MCF 10A (cell line): ENCODE data around the gene AP5B1. TPM values are rescaled to one million over a fixed set of nuclear protein-coding genes. Genes with fewer than 3 reads are reported as not detected.
A peak's percentile ranks its signal among the peaks of the same experiment; 100 is the strongest.

ENCODE experiments used
- BruUV-seq: library from RNA; stranded (reverse); fragments of 400-500 nt; replicated peaks from 2 replicates; lab custom pipeline; 2021; lab: Mats Ljungman, UMichigan
- CTCF ChIA-PET: fragments of 300-600 bp; sonication (Branson Sonifier 250); formaldehyde crosslinking; extraction: SDS; loops from one replicate; lab custom pipeline; 2021; ENCODE audit warnings: antibody characterized with exemption, inconsistent platforms; lab: Yijun Ruan, JAX
- POLR2A ChIA-PET: fragments of 300-600, 350-650 bp; sonication (Branson Sonifier 250); formaldehyde crosslinking; extraction: SDS; loops from one replicate; lab custom pipeline; 2020; ENCODE audit warnings: antibody characterized with exemption, inconsistent platforms; lab: Yijun Ruan, JAX
- DNase-seq: peaks from one replicate; pipeline ENCODE4 v3.0.0-alpha.2; 2018; ENCODE audit not compliant: unreplicated experiment
- H3K27ac Mint-ChIP-seq: one replicate; pipeline ENCODE4 v1.8.0; 2022; ENCODE audit warnings: mild to moderate bottlenecking, low read depth, mixed read lengths; ENCODE audit not compliant: unreplicated experiment
- H3K27me3 Mint-ChIP-seq: one replicate; pipeline ENCODE4 v1.8.0; 2022; ENCODE audit warnings: mixed read lengths; ENCODE audit not compliant: insufficient read depth, unreplicated experiment
- H3K36me3 Mint-ChIP-seq: one replicate; pipeline ENCODE4 v1.8.0; 2022; ENCODE audit warnings: mild to moderate bottlenecking, moderate library complexity, mixed read lengths; ENCODE audit not compliant: insufficient read depth, unreplicated experiment
- H3K4me1 Mint-ChIP-seq: one replicate; pipeline ENCODE4 v1.8.0; 2022; ENCODE audit warnings: mixed read lengths; ENCODE audit not compliant: insufficient read depth, unreplicated experiment
- H3K4me3 Mint-ChIP-seq: one replicate; pipeline ENCODE4 v1.8.0; 2022; ENCODE audit warnings: mild to moderate bottlenecking, moderate library complexity, mixed read lengths; ENCODE audit not compliant: unreplicated experiment
- H3K9me3 Mint-ChIP-seq: one replicate; pipeline ENCODE4 v1.8.0; 2022; ENCODE audit warnings: mixed read lengths; ENCODE audit not compliant: unreplicated experiment
- intact Hi-C: fragments of 100-400 bp; cut with micrococcal nuclease; formaldehyde crosslinking; loops from 2 replicates; pipeline ENCODE4 v1.14.1; 2022
- total RNA-seq: library from RNA; stranded (reverse); gene quantifications from 2 replicates; pipeline ENCODE4 v1.2.3, GENCODE V29; 2022
- TF ChIP-seq, protein P1 (sequence below): fragments of 200-600 bp; IDR thresholded peaks from one replicate; pipeline ENCODE4 v1.8.0; 2022; ENCODE audit warnings: antibody characterized with exemption, mild to moderate bottlenecking; ENCODE audit not compliant: unreplicated experiment

Gene AP5B1
- total RNA-seq, 1 experiment from 2014 or later, result 12.9 TPM

DNA sequence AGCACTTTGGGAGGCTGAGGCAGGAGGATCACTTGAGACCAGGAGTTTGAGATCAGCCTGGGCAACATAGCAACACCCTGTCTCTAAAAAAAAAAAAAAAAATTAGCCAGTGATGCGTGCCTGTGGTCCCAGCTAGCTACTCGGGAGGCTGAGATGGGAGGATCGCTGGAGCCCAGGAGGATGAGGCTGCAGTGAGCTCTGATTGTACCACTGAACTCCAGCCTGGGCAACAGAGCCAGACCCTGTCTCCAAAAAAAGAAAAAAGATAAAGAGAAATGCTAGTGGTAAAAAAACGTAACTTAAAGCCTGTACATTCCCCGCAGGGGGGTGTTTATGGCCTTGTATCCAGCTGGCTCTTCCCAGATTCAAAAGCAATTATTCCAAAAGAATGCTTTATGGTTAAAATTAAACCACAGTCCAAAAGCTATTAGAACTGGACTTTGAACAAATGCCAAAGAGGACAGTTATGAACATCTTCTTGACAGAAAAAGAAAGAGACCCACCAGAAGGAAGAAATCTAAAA lies 36.6 kb upstream of the AP5B1 start:
- no peak for DNase-seq
- TF ChIP-seq, protein P1, sequence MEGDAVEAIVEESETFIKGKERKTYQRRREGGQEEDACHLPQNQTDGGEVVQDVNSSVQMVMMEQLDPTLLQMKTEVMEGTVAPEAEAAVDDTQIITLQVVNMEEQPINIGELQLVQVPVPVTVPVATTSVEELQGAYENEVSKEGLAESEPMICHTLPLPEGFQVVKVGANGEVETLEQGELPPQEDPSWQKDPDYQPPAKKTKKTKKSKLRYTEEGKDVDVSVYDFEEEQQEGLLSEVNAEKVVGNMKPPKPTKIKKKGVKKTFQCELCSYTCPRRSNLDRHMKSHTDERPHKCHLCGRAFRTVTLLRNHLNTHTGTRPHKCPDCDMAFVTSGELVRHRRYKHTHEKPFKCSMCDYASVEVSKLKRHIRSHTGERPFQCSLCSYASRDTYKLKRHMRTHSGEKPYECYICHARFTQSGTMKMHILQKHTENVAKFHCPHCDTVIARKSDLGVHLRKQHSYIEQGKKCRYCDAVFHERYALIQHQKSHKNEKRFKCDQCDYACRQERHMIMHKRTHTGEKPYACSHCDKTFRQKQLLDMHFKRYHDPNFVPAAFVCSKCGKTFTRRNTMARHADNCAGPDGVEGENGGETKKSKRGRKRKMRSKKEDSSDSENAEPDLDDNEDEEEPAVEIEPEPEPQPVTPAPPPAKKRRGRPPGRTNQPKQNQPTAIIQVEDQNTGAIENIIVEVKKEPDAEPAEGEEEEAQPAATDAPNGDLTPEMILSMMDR, result no peak
- no peaks in the 10 kb centered on the region for H3K27me3 Mint-ChIP-seq
- intact Hi-C loops, result no loop called here
- H3K4me3 Mint-ChIP-seq, result peak overlapping the region; percentile 80
- peaks cover 4% of the 10 kb centered on the region for H3K4me1 Mint-ChIP-seq
- CTCF ChIA-PET, result interaction anchor here (0.6 to 5.4 kb wide), 21 partner anchors 10 to 364 kb away, joined by 3 to 98 read pairs (median 5); partner anchors contain the start of genes AP5B1, KAT5 and RNASEH2C
- no peaks in the 10 kb centered on the region for H3K36me3 Mint-ChIP-seq
- H3K9me3 Mint-ChIP-seq, result no peaks in the 10 kb centered on the region
- peak overlapping the region; percentile 78 for H3K27ac Mint-ChIP-seq
- TSS peak; percentile 73 for BruUV-seq
- POLR2A ChIA-PET, result interaction anchor here (0.6 to 4.3 kb wide), 20 partner anchors 13 to 258 kb away, joined by 3 to 42 read pairs (median 4); partner anchors contain the start of genes AP5B1, EHBP1L1, KAT5 and PCNX3

DNA sequence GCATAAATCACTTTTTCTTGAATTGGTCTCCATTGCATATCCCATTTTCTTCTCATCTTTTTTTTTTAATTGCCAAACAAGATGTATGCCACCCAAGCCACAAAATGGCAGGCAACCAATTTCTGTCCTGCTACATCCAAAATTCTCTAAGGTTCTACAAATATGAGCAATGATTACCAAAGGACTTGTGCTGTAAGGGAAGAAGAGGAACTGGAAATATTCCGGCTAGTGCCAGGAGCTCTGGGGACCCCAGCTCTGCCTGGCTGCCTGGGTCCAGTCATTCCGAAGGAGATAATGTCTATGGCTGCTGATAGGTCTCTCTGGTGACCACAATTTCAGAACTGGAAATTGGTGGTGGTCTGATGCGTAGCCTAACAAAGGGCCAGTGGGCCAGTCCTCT lies 35.9 kb upstream of the AP5B1 start:
- Mint-ChIP-seq H3K27me3 (no peaks in the 10 kb centered on the region), H3K4me1 (peaks cover 4% of the 10 kb centered on the region), H3K36me3 (no peaks in the 10 kb centered on the region), H3K27ac (peak overlapping the region; percentile 78), H3K4me3 (peak overlapping the region; percentile 80), H3K9me3 (no peaks in the 10 kb centered on the region)
- CTCF ChIA-PET, result interaction anchor here (0.6 to 5.4 kb wide), 13 partner anchors 9 to 404 kb away, joined by 3 to 98 read pairs (median 9); partner anchors contain the start of genes AP5B1, KAT5 and RNASEH2C
- intact Hi-C loops, result no loop called here
- no TSS peak for BruUV-seq
- POLR2A ChIA-PET, result interaction anchor here (1.3 to 4.3 kb wide), 9 partner anchors 12 to 241 kb away, joined by 3 to 42 read pairs (median 11); partner anchors contain the start of genes AP5B1, EHBP1L1, KAT5 and PCNX3
- no peak for DNase-seq
- TF ChIP-seq, protein P1, result no peak

DNA sequence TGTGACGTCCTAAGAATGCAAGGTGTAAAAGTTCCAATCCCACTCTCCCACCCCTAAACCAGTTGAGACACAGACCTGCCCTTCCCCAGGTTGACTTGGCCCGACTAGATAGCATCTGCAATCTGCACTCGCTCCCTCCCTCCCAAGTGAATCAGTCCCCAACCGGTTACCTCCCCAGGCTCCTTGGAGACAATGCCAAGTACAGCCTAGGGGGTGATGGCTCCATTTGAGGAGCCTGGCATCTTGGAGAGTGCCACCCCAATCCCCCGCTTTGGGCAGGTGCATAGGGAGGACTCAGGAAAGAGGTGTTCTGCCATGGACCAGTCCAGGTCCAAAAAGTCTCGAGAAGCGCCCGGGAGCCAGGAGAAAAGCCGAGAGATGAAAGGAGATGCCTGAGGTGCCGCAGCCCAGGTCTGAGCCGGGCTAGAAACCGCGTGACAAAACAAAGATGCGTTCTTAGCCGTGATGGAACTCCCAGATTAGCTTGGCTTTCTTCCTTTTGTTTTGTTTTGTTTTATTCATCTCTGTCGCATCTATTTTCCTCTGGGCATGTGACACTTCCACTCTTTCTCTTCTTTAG lies 34.3 kb upstream of the AP5B1 start:
- H3K4me3 Mint-ChIP-seq, result no peak overlapping the region
- H3K27ac Mint-ChIP-seq, result no peak overlapping the region
- intact Hi-C loops, result no loop called here
- peaks cover 8% of the 10 kb centered on the region for H3K4me1 Mint-ChIP-seq
- BruUV-seq, result no TSS peak
- no peaks in the 10 kb centered on the region for H3K36me3 Mint-ChIP-seq
- ChIA-PET CTCF (interaction anchor here (0.6 to 5.4 kb wide), 3 partner anchors 38 to 104 kb away, joined by 3 to 98 read pairs (median 3); partner anchors contain the start of gene AP5B1), POLR2A (no interaction called here)
- DNase-seq, result no peak
- TF ChIP-seq, protein P1, result no peak
- H3K9me3 Mint-ChIP-seq, result no peaks in the 10 kb centered on the region
- H3K27me3 Mint-ChIP-seq, result no peaks in the 10 kb centered on the region
